Right lobe of liver (tissue), 4 donors: ENCODE measurements around the gene CCDC88C.

Experiments
- POLR2A ChIP-seq: fragments of 450-650 bp; IDR thresholded peaks from one replicate; pipeline ENCODE4 v1.6.1; 2017; ENCODE audit warnings: antibody characterized with exemption, mild to moderate bottlenecking
- TF ChIP-seq, protein P1 (sequence below), 4 donors: fragments of 200-600 bp in 3 of 4; fragments of 450-650 bp in 1 of 4; IDR thresholded peaks; one replicate each; pipeline versions ENCODE4 v1.5.1 to v1.8.0; 2016 to 2022; ENCODE audit warnings: antibody characterized with exemption in 4 of 4, mild to moderate bottlenecking in 2 of 4
- donor health status: DM: no; HTN: no; CAD: no.
- donor health status: DM: no; HTN: no; CAD: no.
- donor health status: DM: no; HTN: yes; CAD: no.

DNA sequence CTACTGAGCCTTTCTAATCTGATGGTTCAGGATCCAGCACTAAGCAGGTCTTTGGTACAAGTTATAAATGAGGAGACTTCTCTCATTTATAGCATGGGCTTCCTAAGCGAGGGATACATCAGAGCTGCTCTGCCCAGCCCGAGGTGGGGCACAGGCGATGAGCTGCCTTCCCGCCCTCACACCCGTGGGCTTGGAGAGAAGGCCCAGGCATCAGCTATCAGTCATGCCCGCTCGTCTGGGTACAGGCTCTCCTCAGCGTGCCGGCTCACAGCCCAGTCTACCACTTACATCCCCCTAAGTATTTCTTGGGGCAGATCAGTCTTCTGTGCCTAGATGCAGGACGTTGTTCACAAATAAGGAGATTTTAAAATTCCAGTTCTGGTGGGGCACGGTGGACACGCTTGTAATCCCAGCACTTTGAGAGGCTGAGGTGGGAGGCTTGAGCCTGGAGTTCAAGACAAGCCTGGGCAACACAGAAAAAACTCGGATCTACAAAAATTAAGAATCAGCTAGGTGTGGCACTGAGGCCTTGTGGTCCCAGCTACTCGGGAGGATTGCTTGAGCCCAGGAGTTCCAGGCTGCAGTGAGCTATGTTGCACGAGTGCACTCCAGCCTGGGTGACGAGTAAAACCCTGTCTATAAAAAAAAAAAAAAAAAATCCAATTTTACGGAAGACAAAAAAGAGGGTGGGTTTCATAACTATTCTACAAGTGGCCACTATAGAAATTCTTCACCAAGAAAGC lies 57.0 kb downstream of the CCDC88C start:
- TF ChIP-seq, protein P1, sequence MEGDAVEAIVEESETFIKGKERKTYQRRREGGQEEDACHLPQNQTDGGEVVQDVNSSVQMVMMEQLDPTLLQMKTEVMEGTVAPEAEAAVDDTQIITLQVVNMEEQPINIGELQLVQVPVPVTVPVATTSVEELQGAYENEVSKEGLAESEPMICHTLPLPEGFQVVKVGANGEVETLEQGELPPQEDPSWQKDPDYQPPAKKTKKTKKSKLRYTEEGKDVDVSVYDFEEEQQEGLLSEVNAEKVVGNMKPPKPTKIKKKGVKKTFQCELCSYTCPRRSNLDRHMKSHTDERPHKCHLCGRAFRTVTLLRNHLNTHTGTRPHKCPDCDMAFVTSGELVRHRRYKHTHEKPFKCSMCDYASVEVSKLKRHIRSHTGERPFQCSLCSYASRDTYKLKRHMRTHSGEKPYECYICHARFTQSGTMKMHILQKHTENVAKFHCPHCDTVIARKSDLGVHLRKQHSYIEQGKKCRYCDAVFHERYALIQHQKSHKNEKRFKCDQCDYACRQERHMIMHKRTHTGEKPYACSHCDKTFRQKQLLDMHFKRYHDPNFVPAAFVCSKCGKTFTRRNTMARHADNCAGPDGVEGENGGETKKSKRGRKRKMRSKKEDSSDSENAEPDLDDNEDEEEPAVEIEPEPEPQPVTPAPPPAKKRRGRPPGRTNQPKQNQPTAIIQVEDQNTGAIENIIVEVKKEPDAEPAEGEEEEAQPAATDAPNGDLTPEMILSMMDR (IDR thresholded peaks at IDR 0.05) = no peak
- no peak for TF ChIP-seq POLR2A
